M059J (cell line): ENCODE data around the gene TXNDC2. TPM values are rescaled to one million over a fixed set of nuclear protein-coding genes. Genes with fewer than 3 reads are reported as not detected.

Source experiments
- DNase-seq: peaks from one replicate; pipeline ENCODE4 v3.0.0-alpha.2; 2012; ENCODE audit warnings: low read depth
- total RNA-seq: library from RNA; depleted of rRNA; stranded (reverse); fragments of >200 nt; shearing (Covaris generic); gene quantifications from 2 replicates; pipeline ENCODE4 v1.2.3, GENCODE V29; 2014; rRNA removed

TXNDC2 gene
- total RNA-seq, 1 experiment from 2014 or later, result 0.44 TPM

DNA sequence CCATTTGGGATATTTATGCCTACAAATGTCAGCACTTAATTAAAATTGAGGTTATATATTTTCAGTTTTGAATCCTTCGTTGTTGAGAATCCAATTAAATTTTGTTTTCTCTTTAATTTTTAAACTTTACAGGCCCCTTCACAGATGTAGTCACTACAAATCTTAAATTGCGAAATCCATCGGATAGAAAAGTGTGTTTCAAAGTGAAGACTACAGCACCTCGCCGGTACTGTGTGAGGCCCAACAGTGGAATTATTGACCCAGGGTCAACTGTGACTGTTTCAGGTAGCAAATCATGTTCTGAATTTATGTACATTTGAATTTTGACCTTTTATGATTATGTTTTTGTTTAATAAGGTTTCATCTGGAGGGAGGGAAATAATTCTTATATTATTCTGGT lies 45.9 kb downstream of the TXNDC2 start:
- DNase-seq, result no peak

DNA sequence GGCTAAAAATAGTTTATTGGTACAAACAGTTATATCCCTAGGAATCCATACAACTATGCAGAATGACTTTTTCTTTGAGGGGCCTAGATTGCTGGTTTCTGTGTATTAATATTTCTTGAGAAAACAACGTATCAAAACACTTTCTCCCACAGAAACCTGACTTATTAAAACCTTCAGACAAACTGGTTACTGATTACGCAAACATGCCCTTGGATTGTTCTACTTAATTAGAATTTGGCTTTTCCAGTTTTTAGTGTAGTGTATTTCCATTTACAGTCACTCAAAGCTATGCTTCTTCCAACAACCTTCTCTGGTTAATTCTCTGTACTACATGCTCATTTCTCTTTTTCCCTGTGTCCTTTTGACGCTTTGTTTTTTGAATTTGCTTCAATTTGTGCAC lies 48.1 kb downstream of the TXNDC2 start:
- no peak for DNase-seq

DNA sequence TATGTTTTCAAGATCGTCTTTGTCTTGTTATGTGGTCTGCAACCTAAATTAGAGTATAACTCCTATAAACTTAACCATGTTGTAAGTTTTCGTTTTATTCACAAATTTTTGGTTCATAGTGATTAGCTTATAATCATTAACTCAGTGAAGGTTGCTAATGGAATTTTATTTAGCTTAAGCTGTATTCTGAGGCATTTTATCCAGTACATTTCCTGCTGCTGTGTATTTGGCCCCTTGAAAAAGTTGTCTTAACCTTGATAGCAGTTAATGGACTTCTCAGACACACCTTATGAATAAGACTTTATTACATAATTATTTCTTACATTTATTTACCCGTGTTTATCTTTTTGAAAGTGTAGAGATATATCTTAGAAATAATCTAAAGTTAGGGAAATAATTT lies 48.5 kb downstream of the TXNDC2 start:
- no peak for DNase-seq

Other genes starting within 250 kb of the TXNDC2 start
- 36.8 and 53.6 TPM in 2 replicates for gene RAB31, start 177.7 kb upstream of the TXNDC2 start, total RNA-seq
- 364 and 425 TPM in 2 replicates for gene VAPA, start 28.0 kb downstream of the TXNDC2 start, total RNA-seq